GM20000 (cell line): ENCODE results near the gene RCAN1.

Experiments
- DNase-seq: peaks from one replicate; pipeline ENCODE4 v3.0.0; 2012; ENCODE audit warnings: low spot score
- TF ChIP-seq, protein P1 (sequence below): IDR thresholded peaks from 2 replicates; pipeline ENCODE4 v1.5.1; 2012; ENCODE audit warnings: mild to moderate bottlenecking, control low read depth; ENCODE audit errors: extremely low read depth, missing control alignments

Gene RCAN1

DNA sequence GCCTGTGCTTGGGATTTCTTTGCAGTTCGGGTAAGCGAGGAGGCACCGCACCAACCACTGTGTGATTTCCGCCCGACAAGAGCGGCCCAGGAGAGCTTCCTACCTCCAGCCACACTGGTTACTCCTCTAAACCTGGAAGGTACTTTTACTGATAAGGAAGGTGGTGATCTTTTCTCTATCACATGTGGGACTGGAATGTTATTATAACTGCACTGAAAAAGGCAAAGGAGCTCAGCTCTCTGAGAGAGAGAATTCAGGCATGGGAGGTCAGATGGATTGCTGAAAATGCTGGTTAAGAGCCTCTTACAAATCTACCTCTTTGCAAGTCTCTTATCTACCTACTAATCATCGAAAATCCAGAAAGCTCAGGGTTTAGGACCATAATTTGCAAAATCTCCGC is 95.2 kb downstream of the RCAN1 start:
- TF ChIP-seq, protein P1, sequence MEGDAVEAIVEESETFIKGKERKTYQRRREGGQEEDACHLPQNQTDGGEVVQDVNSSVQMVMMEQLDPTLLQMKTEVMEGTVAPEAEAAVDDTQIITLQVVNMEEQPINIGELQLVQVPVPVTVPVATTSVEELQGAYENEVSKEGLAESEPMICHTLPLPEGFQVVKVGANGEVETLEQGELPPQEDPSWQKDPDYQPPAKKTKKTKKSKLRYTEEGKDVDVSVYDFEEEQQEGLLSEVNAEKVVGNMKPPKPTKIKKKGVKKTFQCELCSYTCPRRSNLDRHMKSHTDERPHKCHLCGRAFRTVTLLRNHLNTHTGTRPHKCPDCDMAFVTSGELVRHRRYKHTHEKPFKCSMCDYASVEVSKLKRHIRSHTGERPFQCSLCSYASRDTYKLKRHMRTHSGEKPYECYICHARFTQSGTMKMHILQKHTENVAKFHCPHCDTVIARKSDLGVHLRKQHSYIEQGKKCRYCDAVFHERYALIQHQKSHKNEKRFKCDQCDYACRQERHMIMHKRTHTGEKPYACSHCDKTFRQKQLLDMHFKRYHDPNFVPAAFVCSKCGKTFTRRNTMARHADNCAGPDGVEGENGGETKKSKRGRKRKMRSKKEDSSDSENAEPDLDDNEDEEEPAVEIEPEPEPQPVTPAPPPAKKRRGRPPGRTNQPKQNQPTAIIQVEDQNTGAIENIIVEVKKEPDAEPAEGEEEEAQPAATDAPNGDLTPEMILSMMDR, result no peak
- no peak for DNase-seq

DNA sequence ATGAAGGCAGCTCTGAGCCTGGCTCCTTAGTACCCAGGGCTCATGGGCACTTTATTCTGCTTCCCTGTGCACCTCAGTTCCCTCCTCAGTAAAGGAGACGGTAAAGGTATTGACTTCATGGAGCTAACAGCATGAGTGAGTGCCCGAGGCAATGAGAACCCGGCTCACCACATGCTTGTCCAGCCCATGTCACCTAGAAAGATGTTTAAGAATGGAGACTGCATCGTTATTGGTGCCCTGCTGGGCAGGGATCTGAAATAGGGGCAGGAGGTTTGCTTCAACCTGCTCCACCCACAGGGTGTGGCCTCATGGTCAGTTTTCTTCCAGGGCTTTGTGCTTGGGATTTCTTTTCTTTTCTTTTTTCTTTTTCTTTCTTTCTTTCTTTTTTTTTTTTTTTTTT is 95.9 kb downstream of the RCAN1 start:
- TF ChIP-seq, protein P1, result no peak
- no peak for DNase-seq

DNA sequence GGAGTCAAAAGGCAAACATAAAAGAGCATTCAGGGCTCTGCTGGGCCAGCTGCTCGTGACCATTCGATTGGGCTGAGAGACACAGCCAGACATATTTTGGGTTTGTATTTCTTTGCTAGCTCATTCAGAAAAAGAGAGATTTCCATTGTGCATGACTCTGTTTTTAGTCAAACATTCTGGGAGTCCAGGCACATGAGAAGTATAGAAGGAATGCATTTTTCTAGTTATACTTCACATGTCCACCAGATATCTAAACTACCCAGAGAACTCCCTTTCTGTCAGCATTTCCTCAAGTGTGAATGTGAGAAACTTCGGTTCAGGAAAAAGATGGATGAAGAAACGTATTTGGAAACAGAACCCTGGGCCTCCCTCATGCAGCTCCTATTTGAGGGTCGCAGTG is 96.6 kb downstream of the RCAN1 start:
- DNase-seq, result no peak
- TF ChIP-seq, protein P1, result no peak

DNA sequence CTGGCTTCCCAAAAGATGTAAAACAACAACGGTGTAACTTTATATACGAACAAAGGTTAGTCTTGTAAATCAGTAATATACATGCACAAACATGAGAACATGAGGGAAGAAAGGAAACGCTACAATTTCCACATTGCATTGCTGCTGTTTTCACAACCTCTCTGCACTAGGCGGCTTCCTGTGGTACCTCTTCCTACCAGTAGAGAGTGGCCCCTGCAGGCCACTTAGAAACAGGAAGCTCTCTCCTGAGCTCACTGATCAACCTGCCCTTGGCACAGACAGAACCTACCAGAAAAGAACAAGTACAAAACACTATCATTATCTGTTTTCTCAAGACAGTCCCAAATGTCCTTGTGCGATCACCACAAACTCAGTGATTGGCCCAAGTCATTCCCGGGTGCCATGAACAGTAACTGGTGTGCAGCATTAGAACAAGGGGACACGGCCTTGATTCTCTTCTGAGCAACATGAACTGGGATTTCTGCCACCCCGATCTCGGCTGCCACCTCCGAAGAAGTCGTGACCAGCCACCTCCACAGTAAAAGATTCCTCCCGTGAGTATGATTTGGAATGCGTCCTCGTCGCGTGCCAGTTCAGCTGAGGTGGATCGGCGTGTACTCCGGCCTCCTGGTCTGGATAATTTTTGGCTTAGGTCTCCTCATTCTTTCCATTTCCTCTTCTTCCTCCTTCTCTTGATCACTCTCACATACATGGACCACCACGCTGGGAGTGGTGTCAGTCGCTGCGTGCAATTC is 97.2 kb downstream of the RCAN1 start:
- TF ChIP-seq, protein P1, result no peak
- DNase-seq, result no peak

DNA sequence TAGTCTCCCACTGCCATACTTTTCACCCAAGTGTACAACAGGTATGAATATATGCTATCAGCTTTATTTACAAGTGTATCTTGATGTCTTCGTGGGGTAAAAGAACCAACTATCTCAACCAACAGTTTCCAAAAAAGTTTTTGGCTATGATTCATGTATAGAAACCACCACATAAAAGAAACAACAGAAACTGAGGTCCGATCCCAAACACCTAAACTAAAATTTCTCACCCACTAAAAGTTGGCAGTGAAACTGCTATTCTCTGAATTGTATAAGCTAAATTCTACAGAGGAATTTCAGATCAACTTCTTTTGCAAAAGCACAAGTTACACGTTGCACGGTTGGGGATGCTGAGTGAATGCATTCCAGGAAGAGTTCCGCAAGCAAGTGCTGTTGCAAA is 97.9 kb downstream of the RCAN1 start:
- no peak for DNase-seq
- TF ChIP-seq, protein P1, result no peak

DNA sequence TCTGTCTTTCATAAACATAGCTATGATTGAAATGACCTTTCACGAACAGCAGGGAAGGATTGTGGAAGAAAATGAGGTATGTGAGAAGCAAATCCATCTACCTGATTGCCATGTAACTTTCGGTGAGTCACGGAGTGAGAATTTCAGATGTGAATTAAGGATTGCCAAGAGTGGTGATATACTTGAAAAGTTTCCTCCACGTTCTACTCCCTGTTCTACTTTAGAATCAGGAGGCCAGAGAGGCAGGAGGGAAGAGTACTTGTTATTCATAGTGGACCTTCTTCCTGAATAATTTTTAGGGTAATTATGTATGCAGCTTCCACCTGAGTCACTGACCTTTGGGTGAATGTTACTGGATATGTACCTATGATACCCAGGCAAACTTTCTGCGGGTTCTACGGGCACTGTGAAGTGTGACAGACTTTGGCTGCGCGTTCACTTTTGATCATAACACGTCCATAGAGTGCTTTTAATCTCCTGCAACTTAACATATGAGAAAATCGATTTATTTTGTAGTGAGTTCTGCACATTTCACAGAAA is 100.3 kb downstream of the RCAN1 start:
- no peak for DNase-seq
- TF ChIP-seq, protein P1, result no peak

DNA sequence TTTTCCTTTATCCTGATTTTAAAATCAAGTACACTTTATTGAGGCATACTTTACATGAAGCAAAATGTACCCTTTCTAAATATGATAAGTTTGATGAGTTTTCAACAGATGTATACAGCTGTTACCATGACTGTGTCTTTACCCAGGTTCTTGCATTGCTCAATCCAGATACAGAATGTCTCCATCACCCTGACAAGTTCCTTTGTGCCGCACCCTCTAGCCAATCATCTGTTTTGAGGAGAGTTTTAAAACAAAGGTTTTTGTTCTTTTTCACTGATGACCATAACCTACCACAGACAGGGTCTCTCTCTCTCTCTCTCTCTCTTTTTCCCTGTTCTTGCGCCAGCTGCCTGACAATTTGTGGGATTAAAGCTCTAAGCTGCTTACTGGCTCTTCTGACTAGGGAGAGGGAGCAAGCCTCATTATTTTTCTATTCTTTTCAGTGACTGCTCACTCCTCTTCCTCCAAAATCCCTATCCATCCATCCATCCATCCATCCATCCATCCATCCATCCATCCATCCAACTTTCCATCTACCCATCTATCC is 101.7 kb downstream of the RCAN1 start:
- DNase-seq, result no peak
- TF ChIP-seq, protein P1, result no peak
